Calu3 (cell line): ENCODE measurements around the gene HRH4. TPM values are rescaled to one million over a fixed set of nuclear protein-coding genes. Genes with fewer than 3 reads are reported as not detected.

Experiments
- BruUV-seq: library from RNA; stranded (reverse); fragments of 400-500 nt; replicated peaks from 2 replicates; lab custom pipeline; 2021; lab: Mats Ljungman, UMichigan
- CTCF ChIA-PET: fragments of 300-600 bp; sonication (Branson Sonifier 250); formaldehyde crosslinking; loops from one replicate; lab custom pipeline; 2022; ENCODE audit warnings: antibody characterized with exemption; lab: Charles Lee
- DNase-seq: peaks from one replicate; pipeline ENCODE4 v3.0.0; 2022
- H3K27ac Mint-ChIP-seq: one replicate; pipeline ENCODE4 v1.8.0; 2022; ENCODE audit warnings: mixed read lengths; ENCODE audit not compliant: unreplicated experiment
- H3K27me3 Mint-ChIP-seq: one replicate; pipeline ENCODE4 v1.8.0; 2022; ENCODE audit warnings: mixed read lengths; ENCODE audit not compliant: unreplicated experiment
- H3K36me3 Mint-ChIP-seq: one replicate; pipeline ENCODE4 v1.8.0; 2022; ENCODE audit warnings: mild to moderate bottlenecking, moderate library complexity, mixed read lengths; ENCODE audit not compliant: insufficient read depth, unreplicated experiment
- H3K4me1 Mint-ChIP-seq: one replicate; pipeline ENCODE4 v1.8.0; 2022; ENCODE audit warnings: mild to moderate bottlenecking, low read depth, mixed read lengths; ENCODE audit not compliant: unreplicated experiment
- H3K4me3 Mint-ChIP-seq: one replicate; pipeline ENCODE4 v1.8.0; 2022; ENCODE audit warnings: mild to moderate bottlenecking, low read depth, moderate library complexity, mixed read lengths; ENCODE audit not compliant: unreplicated experiment
- H3K9me3 Mint-ChIP-seq: one replicate; pipeline ENCODE4 v1.8.0; 2022; ENCODE audit warnings: low read depth, mixed read lengths; ENCODE audit not compliant: unreplicated experiment
- CTCF ChIP-seq: fragments of 200-600 bp; IDR thresholded peaks from one replicate; pipeline ENCODE4 v1.8.0; 2022; ENCODE audit warnings: antibody characterized with exemption; ENCODE audit not compliant: unreplicated experiment
- intact Hi-C: fragments of 100-400 bp; cut with micrococcal nuclease; formaldehyde crosslinking; loops from one replicate; pipeline ENCODE4 v1.10.0; 2022; ENCODE audit not compliant: unreplicated experiment
- total RNA-seq: library from RNA; stranded (reverse); gene quantifications from 2 replicates; pipeline ENCODE4 v1.2.3, GENCODE V29; 2022

The HRH4 gene
- total RNA-seq, 1 experiment from 2014 or later, result 0.09 TPM

GRCh38 chr18:24427484-24427883 is 33.0 kb upstream of the HRH4 start:
- peaks cover 21% of the 10 kb centered on the region for H3K27me3 Mint-ChIP-seq
- CTCF ChIA-PET, result interaction anchor here (0.6 to 1.4 kb wide), 3 partner anchors 17 to 1282 kb away, joined by 3 read pairs; no protein-coding TSS in a partner anchor
- peak; percentile 9 for DNase-seq
- no peaks in the 10 kb centered on the region for H3K4me1 Mint-ChIP-seq
- intact Hi-C loops, result no loop called here
- peak overlapping the region; percentile 87 for H3K4me3 Mint-ChIP-seq
- BruUV-seq, result TSS peak; percentile 56
- H3K36me3 Mint-ChIP-seq, result peaks cover 30% of the 10 kb centered on the region
- no peak for TF ChIP-seq CTCF
- peak overlapping the region; percentile 98 for H3K27ac Mint-ChIP-seq
- no peaks in the 10 kb centered on the region for H3K9me3 Mint-ChIP-seq

- Mint-ChIP-seq H3K27ac (no peak overlapping the region), H3K9me3 (no peaks in the 10 kb centered on the region), H3K4me3 (no peak overlapping the region), H3K4me1 (no peaks in the 10 kb centered on the region), H3K27me3 (peaks cover 8% of the 10 kb centered on the region), H3K36me3 (peaks cover 35% of the 10 kb centered on the region)
- intact Hi-C loops, result no loop called here
- DNase-seq, result no peak
- no TSS peak for BruUV-seq
- CTCF ChIA-PET, result interaction anchor here (1.1 kb wide), 1 partner anchor 69 kb away, joined by 5 read pairs; no protein-coding TSS in a partner anchor
- peak; percentile 27 for TF ChIP-seq CTCF
Observed at GRCh38 chr18:24428709-24429108, 31.7 kb upstream of the HRH4 start.

- CTCF ChIA-PET, result interaction anchor here (1.1 kb wide), 1 partner anchor 69 kb away, joined by 5 read pairs; no protein-coding TSS in a partner anchor
- intact Hi-C loops, result no loop called here
- H3K4me1 Mint-ChIP-seq, result no peaks in the 10 kb centered on the region
- H3K27ac Mint-ChIP-seq, result no peak overlapping the region
- peaks cover 4% of the 10 kb centered on the region for H3K27me3 Mint-ChIP-seq
- peaks cover 35% of the 10 kb centered on the region for H3K36me3 Mint-ChIP-seq
- no peak overlapping the region for H3K4me3 Mint-ChIP-seq
- TF ChIP-seq CTCF, result no peak
- DNase-seq, result no peak
- no TSS peak for BruUV-seq
- H3K9me3 Mint-ChIP-seq, result no peaks in the 10 kb centered on the region
Observed at GRCh38 chr18:24429188-24429587, 31.2 kb upstream of the HRH4 start.

GRCh38 chr18:24432618-24433017 is 27.8 kb upstream of the HRH4 start:
- CTCF ChIA-PET, result no interaction called here
- no TSS peak for BruUV-seq
- Mint-ChIP-seq H3K27me3 (no peaks in the 10 kb centered on the region), H3K27ac (no peak overlapping the region), H3K9me3 (no peaks in the 10 kb centered on the region), H3K4me3 (no peak overlapping the region), H3K4me1 (no peaks in the 10 kb centered on the region), H3K36me3 (peaks cover 16% of the 10 kb centered on the region)
- intact Hi-C loops, result loop anchor here (5.0 kb wide), 1 partner anchor 70 kb away; no protein-coding TSS in a partner anchor
- DNase-seq, result no peak
- no peak for TF ChIP-seq CTCF
